Chondrocyte (in vitro differentiated cells): Measurements from ENCODE around the gene SOCS6. TPM values are rescaled to one million over a fixed set of nuclear protein-coding genes. Genes with fewer than 3 reads are reported as not detected.
A peak's percentile ranks its signal among the peaks of the same experiment; 100 is the strongest.

ENCODE experiments used
- DNase-seq: peaks from one replicate; pipeline ENCODE4 v3.0.0; 2021; ENCODE audit warnings: mixed read lengths, low spot score
- H3K27ac Mint-ChIP-seq: one replicate; pipeline ENCODE4 v1.8.0; 2021; ENCODE audit warnings: mild to moderate bottlenecking, moderate library complexity, mixed read lengths; ENCODE audit not compliant: unreplicated experiment
- H3K27me3 Mint-ChIP-seq: 2 replicates; pipeline ENCODE4 v1.8.0; 2021; ENCODE audit warnings: low read depth, mixed read lengths
- H3K36me3 Mint-ChIP-seq: 2 replicates; pipeline ENCODE4 v1.8.0; 2021; ENCODE audit warnings: low read depth, mixed read lengths
- H3K4me1 Mint-ChIP-seq: 2 replicates; pipeline ENCODE4 v1.8.0; 2021; ENCODE audit warnings: low read depth, mild to moderate bottlenecking, mixed read lengths
- H3K4me3 Mint-ChIP-seq: one replicate; pipeline ENCODE4 v1.8.0; 2021; ENCODE audit warnings: mild to moderate bottlenecking, moderate library complexity, mixed read lengths; ENCODE audit not compliant: unreplicated experiment
- H3K9me3 Mint-ChIP-seq: 2 replicates; pipeline ENCODE4 v1.8.0; 2021; ENCODE audit warnings: low read depth, mixed read lengths
- total RNA-seq: library from RNA; stranded (reverse); gene quantifications from 3 replicates; pipeline ENCODE4 v1.2.1, GENCODE V29; 2021
- TF ChIP-seq, protein P1 (sequence below): fragments of 200-600 bp; sonication (generic); IDR thresholded peaks from 2 replicates; pipeline ENCODE4 v1.5.0; 2021; ENCODE audit warnings: antibody characterized with exemption, mild to moderate bottlenecking, moderate library complexity

Gene SOCS6
- total RNA-seq, 1 donor from 2014 or later, result 18.5 TPM

DNA sequence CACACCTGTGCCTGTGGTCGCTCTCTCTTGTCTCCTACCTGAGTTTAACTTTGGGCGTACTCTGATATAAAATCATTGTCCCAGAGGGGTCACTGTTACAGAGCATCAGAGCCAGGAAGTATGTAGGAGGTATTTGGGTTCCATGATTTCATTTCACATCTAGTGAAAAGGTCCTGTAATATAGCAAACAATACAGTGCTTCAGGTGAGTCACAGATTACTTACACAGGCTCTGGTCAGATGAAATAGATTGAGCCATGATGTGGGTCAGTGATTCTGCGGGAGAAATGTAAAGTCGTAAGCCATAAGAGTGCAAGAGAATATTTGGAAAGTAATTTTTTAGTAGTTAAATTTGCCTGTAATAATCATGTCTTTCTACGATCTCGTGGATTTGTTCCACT, 70.2 kb downstream of the SOCS6 start:
- TF ChIP-seq, protein P1, sequence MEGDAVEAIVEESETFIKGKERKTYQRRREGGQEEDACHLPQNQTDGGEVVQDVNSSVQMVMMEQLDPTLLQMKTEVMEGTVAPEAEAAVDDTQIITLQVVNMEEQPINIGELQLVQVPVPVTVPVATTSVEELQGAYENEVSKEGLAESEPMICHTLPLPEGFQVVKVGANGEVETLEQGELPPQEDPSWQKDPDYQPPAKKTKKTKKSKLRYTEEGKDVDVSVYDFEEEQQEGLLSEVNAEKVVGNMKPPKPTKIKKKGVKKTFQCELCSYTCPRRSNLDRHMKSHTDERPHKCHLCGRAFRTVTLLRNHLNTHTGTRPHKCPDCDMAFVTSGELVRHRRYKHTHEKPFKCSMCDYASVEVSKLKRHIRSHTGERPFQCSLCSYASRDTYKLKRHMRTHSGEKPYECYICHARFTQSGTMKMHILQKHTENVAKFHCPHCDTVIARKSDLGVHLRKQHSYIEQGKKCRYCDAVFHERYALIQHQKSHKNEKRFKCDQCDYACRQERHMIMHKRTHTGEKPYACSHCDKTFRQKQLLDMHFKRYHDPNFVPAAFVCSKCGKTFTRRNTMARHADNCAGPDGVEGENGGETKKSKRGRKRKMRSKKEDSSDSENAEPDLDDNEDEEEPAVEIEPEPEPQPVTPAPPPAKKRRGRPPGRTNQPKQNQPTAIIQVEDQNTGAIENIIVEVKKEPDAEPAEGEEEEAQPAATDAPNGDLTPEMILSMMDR, result no peak
- Mint-ChIP-seq H3K27me3 (no peaks in the 10 kb centered on the region), H3K4me1 (peaks cover 10% of the 10 kb centered on the region), H3K27ac (no peak overlapping the region), H3K36me3 (no peaks in the 10 kb centered on the region), H3K9me3 (no peaks in the 10 kb centered on the region), H3K4me3 (no peak overlapping the region)
- no peak for DNase-seq

DNA sequence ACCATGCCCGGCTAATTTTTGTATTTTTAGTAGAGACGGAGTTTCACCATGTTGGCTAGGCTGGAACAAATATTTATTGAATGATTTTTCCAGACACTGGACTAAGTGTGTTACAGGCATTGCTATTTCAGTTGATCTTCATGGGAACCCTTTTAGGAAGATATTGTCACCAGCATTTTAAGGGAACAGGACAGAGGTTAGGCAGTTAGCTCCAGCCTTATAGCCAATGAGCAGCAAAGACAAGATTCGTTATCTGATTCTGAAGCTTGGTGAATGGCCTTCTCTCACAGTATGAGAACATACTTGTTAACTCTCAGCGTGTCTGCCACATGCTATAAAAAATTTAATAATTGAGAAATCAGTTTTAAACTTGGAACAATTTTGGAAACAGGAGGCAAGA, 73.4 kb downstream of the SOCS6 start:
- Mint-ChIP-seq H3K9me3 (no peaks in the 10 kb centered on the region), H3K27ac (no peak overlapping the region), H3K4me1 (peaks cover 28% of the 10 kb centered on the region)

DNA sequence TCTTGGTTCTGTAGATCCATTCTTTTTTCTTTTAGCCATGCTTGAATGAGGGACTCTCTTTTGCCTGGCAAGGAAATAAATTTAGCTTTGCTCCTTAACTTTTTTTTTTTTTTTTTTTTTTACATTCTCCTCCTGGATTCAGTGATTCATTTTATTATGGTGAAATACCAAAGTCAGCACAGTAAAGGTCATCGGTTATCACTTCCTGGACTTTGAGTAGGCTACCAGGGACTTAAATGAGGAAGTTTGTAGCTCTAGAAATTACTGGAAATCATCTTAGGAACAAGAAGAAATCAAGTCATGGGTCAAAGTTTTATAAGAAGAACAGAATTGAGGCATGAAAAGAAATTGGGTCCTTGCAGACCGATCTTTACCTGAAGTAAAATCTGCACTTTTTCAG, 75.0 kb downstream of the SOCS6 start:
- TF ChIP-seq, protein P1, result no peak
- H3K27me3 Mint-ChIP-seq, result no peaks in the 10 kb centered on the region
- no peak overlapping the region for H3K27ac Mint-ChIP-seq
- H3K9me3 Mint-ChIP-seq, result no peaks in the 10 kb centered on the region
- H3K4me1 Mint-ChIP-seq, result peaks cover 19% of the 10 kb centered on the region
- DNase-seq, result no peak
- no peak overlapping the region for H3K4me3 Mint-ChIP-seq
- H3K36me3 Mint-ChIP-seq, result no peaks in the 10 kb centered on the region

More for the DNA sequence above, 73.4 kb downstream of the SOCS6 start:
- H3K36me3 Mint-ChIP-seq, result no peaks in the 10 kb centered on the region
- TF ChIP-seq, protein P1, result no peak
- DNase-seq, result no peak
- no peaks in the 10 kb centered on the region for H3K27me3 Mint-ChIP-seq
- H3K4me3 Mint-ChIP-seq, result no peak overlapping the region

DNA sequence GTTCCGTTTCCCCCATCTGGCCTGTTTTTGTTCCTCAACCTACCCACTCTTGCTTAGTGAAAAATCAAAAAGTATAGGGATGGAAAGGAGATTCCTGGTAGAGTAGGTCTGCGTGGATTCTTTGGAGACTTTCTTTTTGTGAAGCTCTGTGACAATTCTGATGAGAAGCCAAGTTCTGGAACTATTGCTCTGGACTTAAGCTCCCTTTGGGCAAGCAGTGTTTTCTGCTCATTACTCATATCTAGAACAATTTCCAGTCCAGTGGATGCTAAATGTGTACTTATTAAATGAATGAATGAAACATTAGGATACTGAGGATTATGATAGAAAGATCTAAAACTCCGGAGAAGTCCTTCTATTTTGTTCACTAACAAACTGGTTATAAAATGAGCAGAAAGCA, 76.5 kb downstream of the SOCS6 start:
- Mint-ChIP-seq H3K4me1 (peaks cover 19% of the 10 kb centered on the region), H3K9me3 (no peaks in the 10 kb centered on the region)

DNA sequence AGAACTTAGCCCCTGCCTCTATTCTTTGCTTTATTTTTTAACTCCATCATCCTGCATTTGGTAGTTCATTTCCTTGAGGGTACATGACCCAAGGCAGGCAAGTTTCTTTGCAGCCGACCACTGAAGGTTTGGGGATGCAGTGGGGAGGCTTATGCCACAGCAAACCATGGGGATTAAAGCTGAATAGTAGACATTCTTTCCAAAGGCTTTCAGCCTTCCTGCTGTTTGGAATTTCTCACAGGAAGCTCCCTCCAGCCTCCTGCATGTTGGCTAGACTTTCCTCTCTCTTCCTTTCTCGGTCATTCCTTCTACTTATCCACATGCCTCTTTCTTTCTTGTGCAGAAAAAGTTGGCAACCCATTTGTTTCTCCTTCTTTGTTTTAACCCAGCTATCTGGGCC, 77.3 kb downstream of the SOCS6 start:
- no peaks in the 10 kb centered on the region for H3K36me3 Mint-ChIP-seq
- no peak overlapping the region for H3K4me3 Mint-ChIP-seq
- no peak for DNase-seq
- H3K27ac Mint-ChIP-seq, result peak overlapping the region; percentile 77
- no peaks in the 10 kb centered on the region for H3K27me3 Mint-ChIP-seq
- TF ChIP-seq, protein P1, result no peak
- peaks cover 22% of the 10 kb centered on the region for H3K4me1 Mint-ChIP-seq
- H3K9me3 Mint-ChIP-seq, result no peaks in the 10 kb centered on the region

More for the DNA sequence above, 76.5 kb downstream of the SOCS6 start:
- H3K27me3 Mint-ChIP-seq, result no peaks in the 10 kb centered on the region
- DNase-seq, result no peak
- TF ChIP-seq, protein P1, result no peak
- no peak overlapping the region for H3K4me3 Mint-ChIP-seq
- H3K27ac Mint-ChIP-seq, result no peak overlapping the region
- no peaks in the 10 kb centered on the region for H3K36me3 Mint-ChIP-seq
